Neuronal stem cell (in vitro differentiated cells): ENCODE data around the gene SPCS2.
"Not testable (repeated sequence)": the region's sequence is repeated elsewhere in the genome, so short reads cannot be mapped to it uniquely, and the experiment has no call there.

Experiments
- DNase-seq: peaks from one replicate; pipeline ENCODE4 v3.0.0-alpha.2; 2013; ENCODE audit warnings: low spot score
- H2AFZ ChIP-seq: one replicate; pipeline ENCODE4 v1.6.1; 2013; ENCODE audit warnings: mild to moderate bottlenecking, low read length, inconsistent platforms
- H2AK5ac ChIP-seq: 2 replicates; pipeline ENCODE4 v1.6.1; 2013; ENCODE audit warnings: low read depth, mild to moderate bottlenecking, inconsistent platforms, low read length, moderate library complexity, mixed read lengths
- H2BK120ac ChIP-seq: 2 replicates; pipeline ENCODE4 v1.6.1; 2013; ENCODE audit warnings: low read depth, mild to moderate bottlenecking, inconsistent platforms, low read length, moderate library complexity, mixed read lengths
- H2BK12ac ChIP-seq: one replicate; pipeline ENCODE4 v1.6.1; 2013; ENCODE audit warnings: low read length, inconsistent platforms
- H2BK15ac ChIP-seq: 2 replicates; pipeline ENCODE4 v1.6.1; 2013; ENCODE audit warnings: mild to moderate bottlenecking, low read length, inconsistent platforms, mixed read lengths
- H2BK5ac ChIP-seq: one replicate; pipeline ENCODE4 v1.6.1; 2013; ENCODE audit warnings: inconsistent platforms, mild to moderate bottlenecking, low read length, moderate library complexity
- H3K14ac ChIP-seq: one replicate; pipeline ENCODE4 v1.6.1; 2013; ENCODE audit warnings: low read length, inconsistent platforms
- H3K18ac ChIP-seq: 2 replicates; pipeline ENCODE4 v1.6.1; 2013; ENCODE audit warnings: low read length, inconsistent platforms
- H3K23ac ChIP-seq: 2 replicates; pipeline ENCODE4 v1.6.1; 2013; ENCODE audit warnings: low read depth, mild to moderate bottlenecking, mixed read lengths, low read length, inconsistent platforms; ENCODE audit not compliant: poor library complexity
- H3K27ac ChIP-seq: replicated peaks from 3 replicates; pipeline ENCODE4 v1.5.1; 2013; ENCODE audit warnings: low read length, inconsistent platforms
- H3K27me3 ChIP-seq, 3 experiments: 2 replicates each; pipeline ENCODE4 v1.6.1; 2013; ENCODE audit warnings: low read length in 3 of 3, mild to moderate bottlenecking in 2 of 3, inconsistent platforms in 1 of 3, low read depth in 1 of 3, mixed read lengths in 1 of 3, moderate library complexity in 1 of 3; ENCODE audit not compliant: control insufficient read depth in 3 of 3, insufficient read depth in 3 of 3
- H3K36me3 ChIP-seq, 2 donors: replicated peaks in 1 of 2; 2 replicates each; pipeline ENCODE4 v1.6.1; 2013; ENCODE audit warnings: low read length in 2 of 2; ENCODE audit not compliant: control insufficient read depth in 2 of 2, insufficient read depth in 2 of 2
- H3K4ac ChIP-seq: 2 replicates; pipeline ENCODE4 v1.6.1; 2013; ENCODE audit warnings: inconsistent platforms, mild to moderate bottlenecking, low read length, moderate library complexity
- H3K4me1 ChIP-seq, 2 donors: 1 replicate in 1 of 2; 2 replicates in 1 of 2; pipeline ENCODE4 v1.6.1; 2013; ENCODE audit warnings: low read length in 2 of 2, low read depth in 1 of 2; ENCODE audit not compliant: control insufficient read depth in 2 of 2, insufficient read depth in 1 of 2
- H3K4me2 ChIP-seq: one replicate; pipeline ENCODE4 v1.6.1; 2013; ENCODE audit warnings: mild to moderate bottlenecking, low read length, inconsistent platforms; ENCODE audit not compliant: insufficient read depth, poor library complexity, severe bottlenecking
- H3K4me3 ChIP-seq, 2 donors: 2 replicates each; pipeline ENCODE4 v1.5.1; 2013; ENCODE audit warnings: low read length in 2 of 2, mild to moderate bottlenecking in 2 of 2, inconsistent platforms in 1 of 2, moderate library complexity in 1 of 2
- H3K79me1 ChIP-seq: one replicate; pipeline ENCODE4 v1.6.1; 2013; ENCODE audit warnings: low read depth, mild to moderate bottlenecking, inconsistent platforms, low read length, moderate library complexity
- H3K9ac ChIP-seq: one replicate; pipeline ENCODE4 v1.6.1; 2013; ENCODE audit warnings: mild to moderate bottlenecking, low read depth, low read length, inconsistent platforms; ENCODE audit not compliant: poor library complexity
- H3K9me3 ChIP-seq, 2 donors: replicated peaks in 1 of 2; 2 replicates each; pipeline versions ENCODE3 to v1.6.1; 2013; ENCODE audit warnings: low read length in 2 of 2, mild to moderate bottlenecking in 2 of 2, inconsistent platforms in 1 of 2, low read depth in 1 of 2, mixed read lengths in 1 of 2, moderate library complexity in 1 of 2; ENCODE audit not compliant: control insufficient read depth in 2 of 2, insufficient read depth in 1 of 2
- H4K8ac ChIP-seq: one replicate; pipeline ENCODE4 v1.6.1; 2013; ENCODE audit warnings: low read depth, mild to moderate bottlenecking, inconsistent platforms, low read length, moderate library complexity
- H4K91ac ChIP-seq: one replicate; pipeline ENCODE4 v1.6.1; 2013; ENCODE audit warnings: low read length, low read depth, mild to moderate bottlenecking, inconsistent platforms; ENCODE audit not compliant: poor library complexity
- WGBS, 2 donors: extraction: QIAGEN DNeasy Blood & Tissue Kit; methylation state at CpG; one replicate each; pipeline ENCODE4 v1.1.7; 2013; ENCODE audit warnings: missing lambda C conversion rate in 2 of 2, mixed read lengths in 1 of 2; ENCODE audit not compliant: insufficient read length in 2 of 2, insufficient replicate concordance in 1 of 2; ENCODE audit errors: extremely low coverage in 2 of 2; 5-methylcytosine and 5-hydroxymethylcytosine counted together

The SPCS2 gene

GRCh38 chr11:74960128-74960527, 11.1 kb downstream of the SPCS2 start:
- no CpG with 5 or more reads among the region's 6 CpGs for WGBS, 2 donors
- DNase-seq: not testable (repeated sequence)

GRCh38 chr11:74966651-74967050, 17.6 kb downstream of the SPCS2 start:
- Histone ChIP-seq H3K14ac (no peak overlapping the region), H3K9ac (no peak overlapping the region), H4K91ac (no peak overlapping the region), H3K79me1 (peaks cover 1% of the 10 kb centered on the region), H4K8ac (no peak overlapping the region), H2AFZ (no peak overlapping the region), H3K4me1 (no peaks in the 10 kb centered on the region), H2BK5ac (no peak overlapping the region), H2BK120ac (no peak overlapping the region), H3K27me3 (no peaks in the 10 kb centered on the region), H3K23ac (no peak overlapping the region), H3K4me2 (no peak overlapping the region), H3K27ac (no peak overlapping the region), H2BK12ac (no peak overlapping the region), H3K4ac (no peak overlapping the region), H3K36me3 (peaks cover 7 to 98% of the 10 kb centered on the region in 2 donors), H2AK5ac (no peak overlapping the region), H3K4me3 (no peak overlapping the region), H2BK15ac (no peak overlapping the region), H3K9me3 (no peaks in the 10 kb centered on the region), H3K18ac (no peak overlapping the region)
- WGBS, 2 donors: no CpG with 5 or more reads among the region's 5 CpGs
- DNase-seq: no peak

More at GRCh38 chr11:74960128-74960527, 11.1 kb downstream of the SPCS2 start:
- H3K14ac ChIP-seq, H2BK15ac ChIP-seq, H3K27me3 ChIP-seq, H3K4me3 ChIP-seq, H3K23ac ChIP-seq, H3K27ac ChIP-seq, H3K4me2 ChIP-seq, H2BK12ac ChIP-seq, H2AFZ ChIP-seq, H2AK5ac ChIP-seq, H3K18ac ChIP-seq, H4K91ac ChIP-seq, H2BK120ac ChIP-seq, H3K9me3 ChIP-seq, H3K9ac ChIP-seq, H3K4me1 ChIP-seq, H4K8ac ChIP-seq, H2BK5ac ChIP-seq, H3K79me1 ChIP-seq, H3K4ac ChIP-seq: not testable (repeated sequence)
- H3K36me3 ChIP-seq: peaks cover 4 to 76% of the 10 kb centered on the region in 2 donors

- Histone ChIP-seq H3K36me3 (peaks cover 14 to 95% of the 10 kb centered on the region in 2 donors), H3K4ac (no peak overlapping the region), H3K23ac (no peak overlapping the region), H2BK15ac (no peak overlapping the region), H3K4me1 (no peaks in the 10 kb centered on the region), H2BK120ac (no peak overlapping the region), H3K27me3 (no peaks in the 10 kb centered on the region), H2BK5ac (no peak overlapping the region), H2BK12ac (no peak overlapping the region), H3K9ac (no peak overlapping the region), H3K14ac (no peak overlapping the region), H3K18ac (no peak overlapping the region), H3K4me3 (no peak overlapping the region), H3K4me2 (no peak overlapping the region), H3K9me3 (no peaks in the 10 kb centered on the region), H4K91ac (no peak overlapping the region), H4K8ac (no peak overlapping the region), H2AK5ac (no peak overlapping the region), H2AFZ (no peak overlapping the region), H3K79me1 (no peaks in the 10 kb centered on the region), H3K27ac (no peak overlapping the region)
- DNase-seq: no peak
- no CpG with 5 or more reads among the region's 1 CpG for WGBS, 2 donors
Observed at GRCh38 chr11:74970852-74971395, 21.9 kb downstream of the SPCS2 start.

- H3K18ac ChIP-seq: no peak overlapping the region
- H3K23ac ChIP-seq: no peak overlapping the region
- no peak overlapping the region for H3K4me3 ChIP-seq
- no peak overlapping the region for H2BK15ac ChIP-seq
- no peak overlapping the region for H2BK12ac ChIP-seq
- no peak overlapping the region for H3K4ac ChIP-seq
- DNase-seq: no peak
- no peak overlapping the region for H2AK5ac ChIP-seq
- no peak overlapping the region for H2BK5ac ChIP-seq
- no peaks in the 10 kb centered on the region for H3K9me3 ChIP-seq
- H3K79me1 ChIP-seq: no peaks in the 10 kb centered on the region
- no peak overlapping the region for H3K9ac ChIP-seq
- no peak overlapping the region for H3K27ac ChIP-seq
- no peaks in the 10 kb centered on the region for H3K4me1 ChIP-seq
- WGBS, 2 donors: no CpG with 5 or more reads among the region's 6 CpGs
- H2AFZ ChIP-seq: no peak overlapping the region
- H3K14ac ChIP-seq: no peak overlapping the region
- H4K8ac ChIP-seq: no peak overlapping the region
- H2BK120ac ChIP-seq: no peak overlapping the region
- H3K27me3 ChIP-seq: no peaks in the 10 kb centered on the region
- H4K91ac ChIP-seq: no peak overlapping the region
- no peak overlapping the region for H3K4me2 ChIP-seq
- peaks cover 13 to 95% of the 10 kb centered on the region in 2 donors for H3K36me3 ChIP-seq
Observed at GRCh38 chr11:74971424-74971823, 22.4 kb downstream of the SPCS2 start.
